GM21381 (cell line): ENCODE results near the gene TMEM217.
"Not testable (repeated sequence)": the region's sequence is repeated elsewhere in the genome, so short reads cannot be mapped to it uniquely, and the experiment has no call there.

ENCODE experiments used
- ATAC-seq: cut with Tn5 transposase; IDR thresholded peaks from one replicate; pipeline ENCODE4 v1.9.1; 2021; ENCODE audit warnings: mild to moderate bottlenecking, moderate library complexity; ENCODE audit not compliant: unreplicated experiment

Gene TMEM217

GRCh38 chr6:37218511-37218910 lies 39.4 kb downstream of the TMEM217 start:
- no peak for ATAC-seq

DNA sequence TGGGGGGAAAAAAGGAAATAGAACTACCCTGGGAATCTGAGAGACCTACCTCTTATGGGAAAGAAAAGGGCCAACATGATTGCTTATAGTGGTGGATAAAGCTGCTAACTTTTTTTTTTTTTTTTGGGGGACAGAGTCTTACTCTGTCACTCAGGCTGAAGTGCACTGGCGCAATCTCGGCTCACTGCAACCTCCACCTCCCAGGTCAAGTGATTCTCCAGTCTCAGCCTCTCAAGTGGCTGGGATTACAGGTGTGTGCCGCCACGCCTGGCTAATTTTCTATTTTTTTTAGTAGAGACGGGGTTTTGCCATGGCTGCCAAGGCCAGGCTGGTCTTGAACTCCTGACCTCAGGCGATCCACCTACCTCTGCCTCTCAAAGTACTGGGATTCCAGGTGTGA lies 39.9 kb downstream of the TMEM217 start:
- ATAC-seq: no peak

DNA sequence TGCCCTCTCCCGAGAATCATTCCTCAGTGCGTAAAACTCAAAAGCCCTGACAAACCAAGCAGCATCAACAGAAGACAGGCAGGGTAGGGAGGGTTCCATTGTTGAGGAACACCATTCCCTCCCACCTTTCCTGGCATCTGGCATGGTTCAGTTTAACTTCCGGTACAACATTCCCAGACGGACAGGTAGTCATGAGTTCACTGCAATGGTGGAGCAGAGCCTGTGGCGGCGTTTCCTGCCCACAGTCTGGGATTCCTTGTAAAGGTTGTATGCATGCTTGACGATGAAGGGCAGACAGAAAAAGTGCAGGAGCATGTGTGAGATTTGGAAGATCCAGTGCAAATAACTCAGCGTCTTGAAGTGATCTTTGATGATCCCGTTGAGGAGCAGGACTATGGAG lies 45.7 kb downstream of the TMEM217 start:
- no peak for ATAC-seq

DNA sequence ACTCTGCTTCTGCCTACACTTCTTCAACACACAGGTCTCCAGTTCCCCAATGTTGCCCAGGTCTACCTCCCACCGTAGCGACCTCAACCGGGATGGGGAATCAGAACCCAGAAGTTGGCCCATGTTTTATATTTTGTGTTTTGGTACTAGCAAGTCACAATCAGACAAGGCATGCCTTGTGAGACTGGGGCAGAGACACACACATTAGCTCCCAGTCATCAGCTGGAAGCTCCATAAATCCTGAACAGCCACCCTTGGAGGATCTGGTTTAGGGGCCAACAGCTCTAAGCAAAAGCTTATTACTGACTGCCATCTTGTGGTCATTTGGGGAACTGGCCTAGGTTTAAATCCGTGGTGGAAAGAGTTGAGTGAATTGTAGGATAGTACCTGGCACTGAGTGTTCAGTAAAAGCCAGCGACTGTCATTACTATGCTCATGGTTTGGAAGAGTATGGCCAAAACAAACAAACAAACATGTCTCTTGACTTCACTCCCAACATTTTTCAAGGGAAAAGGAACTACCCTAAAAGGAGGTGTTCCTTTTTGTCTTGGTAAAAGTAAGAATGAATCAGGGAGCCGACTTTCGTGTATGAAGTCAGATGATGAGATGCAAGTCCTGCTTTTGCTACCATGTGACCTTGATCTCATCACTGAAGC lies 47.5 kb downstream of the TMEM217 start:
- ATAC-seq: no peak

- ATAC-seq: no peak
These were observed 48.3 kb downstream of the TMEM217 start for GRCh38 chr6:37209461-37210205.

- no peak for ATAC-seq
These were observed 49.2 kb downstream of the TMEM217 start for GRCh38 chr6:37208793-37209192.

DNA sequence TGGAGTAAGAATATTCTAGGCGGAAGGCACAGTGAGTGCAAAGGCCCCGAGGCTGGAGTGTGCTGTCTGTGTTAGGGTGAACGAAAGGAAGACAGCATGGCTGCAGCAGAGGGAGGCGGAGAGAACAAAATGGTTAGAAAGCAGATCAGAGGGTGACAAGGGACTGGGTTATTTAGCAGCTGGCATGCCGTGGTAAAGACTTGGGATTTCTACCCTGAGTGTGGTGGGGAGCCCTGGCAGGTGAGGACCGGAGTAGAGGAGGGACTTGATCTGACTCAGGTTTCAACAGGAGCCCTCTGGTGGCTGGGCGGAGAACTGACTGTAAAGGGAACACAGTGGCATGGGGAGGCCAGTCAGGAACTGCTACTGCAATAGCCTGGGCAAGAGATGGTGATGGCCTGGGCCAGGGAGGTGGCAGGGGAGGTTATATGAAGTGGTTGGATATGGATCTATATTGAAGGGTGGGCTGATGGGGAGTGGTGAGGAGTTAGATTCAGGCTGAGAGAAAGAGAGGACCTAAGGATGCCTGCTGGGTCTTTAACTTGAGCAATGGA lies 50.0 kb downstream of the TMEM217 start:
- no peak for ATAC-seq

DNA sequence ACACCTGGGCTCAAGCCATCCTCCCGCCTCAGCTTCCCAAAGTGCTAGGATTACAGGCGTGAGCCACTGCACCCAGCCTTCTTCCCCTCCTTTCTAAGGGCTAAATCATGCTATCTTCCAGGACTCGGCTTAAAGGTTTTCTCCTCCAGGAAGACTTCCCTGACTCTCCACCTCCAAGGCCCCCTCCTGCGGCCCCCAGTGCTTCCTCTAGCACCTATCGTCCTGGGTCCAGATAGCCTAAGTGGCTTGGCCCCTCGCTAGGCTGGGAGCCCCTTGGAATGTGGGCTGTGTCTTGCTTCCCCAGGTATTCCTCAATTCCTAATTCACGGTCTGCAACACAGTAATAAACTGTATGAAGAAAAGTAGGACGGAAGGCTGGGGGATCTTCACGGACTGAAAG lies 51.3 kb downstream of the TMEM217 start:
- no peak for ATAC-seq

DNA sequence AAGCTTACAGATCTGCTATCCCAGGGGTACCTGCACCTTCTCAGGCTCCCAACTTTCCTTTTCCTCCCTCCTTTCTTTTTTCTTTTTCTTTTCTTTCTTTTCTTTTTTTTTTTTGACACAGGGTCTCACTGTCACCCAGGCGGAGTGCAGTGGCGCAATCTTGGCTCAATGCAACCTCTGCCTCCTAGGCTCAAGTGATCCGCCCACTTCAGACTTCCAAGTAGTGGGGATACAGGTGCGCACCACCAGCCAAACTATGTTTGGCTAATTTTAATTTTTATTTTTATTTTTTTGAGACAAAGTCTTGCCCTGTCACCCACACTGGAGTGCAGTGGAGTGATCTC lies 52.0 kb downstream of the TMEM217 start:
- no peak for ATAC-seq

DNA sequence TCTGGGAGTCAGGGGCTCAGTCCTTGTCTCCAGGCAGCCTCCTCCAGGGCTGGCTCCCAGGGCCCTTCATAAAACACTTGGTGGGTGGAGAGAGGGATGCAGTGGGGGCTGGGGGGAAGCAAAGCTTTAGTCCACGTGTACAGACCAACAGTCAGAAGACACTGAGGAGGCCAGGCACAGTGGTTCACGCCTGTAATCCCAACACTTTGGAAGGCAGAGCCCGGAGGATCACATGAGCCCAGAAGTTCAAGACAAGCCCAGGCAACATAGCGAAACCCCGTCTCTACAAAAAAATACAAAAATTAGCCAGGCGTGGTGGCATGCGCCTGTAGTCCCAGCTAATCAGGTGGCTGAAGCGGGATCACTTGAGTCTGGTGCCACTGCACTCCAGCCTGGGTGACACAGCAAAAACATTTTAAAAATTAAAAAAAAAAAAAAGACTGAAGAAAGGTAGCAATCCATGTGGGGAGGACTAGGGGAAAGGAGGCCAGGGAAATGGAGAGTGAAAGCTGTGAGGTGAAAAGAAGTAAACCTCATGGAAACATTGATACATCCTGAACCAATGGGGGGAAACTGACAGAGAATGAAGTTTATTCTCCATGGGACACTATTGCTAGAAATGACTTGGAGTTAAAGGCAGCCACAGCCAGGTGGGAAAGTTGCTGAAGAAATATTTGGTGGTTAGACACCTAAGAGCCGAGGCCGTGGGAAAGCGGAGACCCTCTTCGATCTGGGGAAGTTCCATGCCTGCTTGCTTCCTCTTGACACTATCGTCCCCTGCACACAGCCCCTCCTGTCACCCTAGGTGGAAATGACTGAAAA lies 52.6 kb downstream of the TMEM217 start:
- no peak for ATAC-seq

GRCh38 chr6:37204014-37204751 lies 53.8 kb downstream of the TMEM217 start:
- no peak for ATAC-seq

GRCh38 chr6:37202788-37203491 lies 55.0 kb downstream of the TMEM217 start:
- ATAC-seq: no peak

- ATAC-seq: no peak
These were observed 56.2 kb downstream of the TMEM217 start for GRCh38 chr6:37201726-37202125.

DNA sequence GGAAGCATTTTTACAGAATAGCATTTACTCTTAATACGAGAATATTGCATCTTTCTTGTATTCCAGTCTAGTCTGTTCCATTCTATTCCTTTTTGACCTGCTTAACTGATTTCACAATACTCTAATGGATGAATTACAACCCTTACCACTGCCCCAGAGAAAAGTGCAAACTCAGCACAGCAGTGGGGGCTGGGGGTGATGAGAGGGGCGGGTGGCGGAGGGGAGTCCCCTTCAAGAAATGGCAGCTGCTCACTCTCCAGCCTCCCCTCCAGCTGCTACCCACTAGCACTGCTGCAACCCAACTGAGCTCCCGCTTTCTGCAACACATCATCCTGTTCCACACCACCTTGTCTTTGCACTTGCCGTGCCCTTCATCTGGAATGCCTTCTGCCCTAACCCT lies 57.9 kb downstream of the TMEM217 start:
- ATAC-seq: no peak

DNA sequence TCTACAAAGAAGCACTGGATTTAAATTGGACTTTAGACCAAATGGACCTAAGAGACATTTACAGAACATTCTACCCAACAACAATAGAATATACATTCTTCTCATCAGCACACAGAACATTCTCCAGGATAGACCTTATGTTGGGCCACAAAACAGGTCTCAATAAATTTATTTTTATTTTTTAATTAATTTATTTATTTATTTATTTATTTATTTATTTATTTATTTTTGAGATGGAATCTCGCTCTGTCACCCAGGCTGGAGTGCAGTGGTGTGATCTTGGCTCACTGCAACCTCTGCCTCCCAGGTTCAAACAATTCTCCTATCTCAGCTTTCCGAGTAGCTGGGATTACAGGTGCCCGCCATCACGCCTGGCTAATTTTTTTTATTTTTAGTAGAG lies 61.5 kb downstream of the TMEM217 start:
- not testable (repeated sequence) for ATAC-seq

DNA sequence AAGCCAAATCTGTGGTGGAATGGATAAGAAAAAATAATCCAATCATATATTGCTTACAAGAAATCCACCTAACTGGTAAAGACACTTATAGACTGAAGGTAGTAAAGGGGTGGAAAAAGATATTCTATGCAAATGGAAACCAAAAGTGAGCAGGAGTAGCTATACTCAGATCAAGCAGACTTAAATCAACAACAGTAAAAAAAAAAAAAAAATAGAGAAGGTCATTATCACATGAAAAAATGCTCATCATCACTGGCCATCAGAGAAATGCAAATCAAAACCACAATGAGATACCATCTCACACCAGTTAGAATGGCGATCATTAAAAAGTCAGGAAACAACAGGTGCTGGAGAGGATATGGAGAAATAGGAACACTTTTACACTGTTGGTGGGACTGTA lies 63.1 kb downstream of the TMEM217 start:
- not testable (repeated sequence) for ATAC-seq

- ATAC-seq: no peak
These were observed 65.3 kb downstream of the TMEM217 start for GRCh38 chr6:37192666-37193065.

- ATAC-seq: no peak
These were observed 67.8 kb downstream of the TMEM217 start for GRCh38 chr6:37190159-37190535.

DNA sequence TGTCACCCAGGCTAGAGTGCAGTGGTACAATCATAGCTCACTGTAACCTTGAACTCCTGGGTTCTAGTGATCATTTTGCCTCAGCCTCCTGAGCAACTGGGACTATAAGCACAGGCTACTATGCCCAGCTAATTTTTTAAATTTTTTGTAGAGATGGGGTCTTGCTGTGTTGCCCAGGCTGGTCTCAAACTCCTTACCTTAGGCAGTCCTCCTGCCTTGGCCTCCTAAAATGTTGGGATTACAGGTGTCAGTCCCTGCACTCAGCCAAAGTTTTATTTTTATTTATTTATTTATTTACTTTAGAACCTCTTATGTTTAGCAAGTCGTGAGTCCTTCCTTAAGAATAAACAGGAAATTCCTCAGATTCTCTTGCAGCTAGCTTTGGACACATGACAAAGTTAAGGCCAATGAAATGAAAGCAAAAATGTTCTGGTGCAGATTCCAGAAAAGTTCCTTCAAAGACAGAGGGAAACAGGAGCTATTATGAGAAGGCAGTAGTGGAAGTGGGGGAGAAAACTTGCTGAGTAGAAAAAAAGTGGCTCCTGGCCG lies 68.9 kb downstream of the TMEM217 start:
- ATAC-seq: no peak
